Activated CD8-positive, alpha-beta memory T cell treated with anti-CD3 and anti-CD28 coated beads, Interleukin-2, amount 50 U/mL, for 4 hours (primary cell): ENCODE results near the gene ALDH3B2.
"Not testable (repeated sequence)": the region's sequence is repeated elsewhere in the genome, so short reads cannot be mapped to it uniquely, and the experiment has no call there.

Experiments
- DNase-seq: peaks from one replicate; pipeline ENCODE4 v3.0.0-alpha.2; 2020

Gene ALDH3B2

DNA sequence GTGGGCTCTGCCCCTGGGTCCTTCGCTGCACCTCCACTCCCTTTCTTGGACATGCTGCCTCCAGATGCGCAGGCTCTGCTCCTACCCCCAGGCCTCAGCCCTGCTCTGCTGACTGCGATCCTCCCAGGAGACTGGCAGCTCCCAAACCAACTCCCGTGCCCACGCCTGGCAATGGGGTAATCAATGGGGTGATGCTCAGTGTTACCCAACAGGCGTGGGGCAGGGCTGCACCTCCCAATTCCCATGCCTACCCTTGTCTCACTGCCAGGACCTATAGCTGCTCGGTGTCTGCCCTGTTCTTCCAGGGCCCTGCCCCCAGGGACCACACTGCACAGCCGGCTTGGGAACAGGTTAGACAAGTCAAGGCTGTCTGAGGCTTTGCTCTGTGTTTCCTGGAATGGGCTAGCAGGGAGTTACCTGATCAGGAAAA lies at the start of gene ALDH3B2:
Gene ALDH3B2 (minus strand): TSS at position 182 of the 430 bp plus-strand sequence. CDS start 7,688 bp downstream, outside the sequence.
- no peak for DNase-seq

GRCh38 chr11:67723036-67723435 lies 48.6 kb upstream of the ALDH3B2 start:
- not testable (repeated sequence) for DNase-seq

DNA sequence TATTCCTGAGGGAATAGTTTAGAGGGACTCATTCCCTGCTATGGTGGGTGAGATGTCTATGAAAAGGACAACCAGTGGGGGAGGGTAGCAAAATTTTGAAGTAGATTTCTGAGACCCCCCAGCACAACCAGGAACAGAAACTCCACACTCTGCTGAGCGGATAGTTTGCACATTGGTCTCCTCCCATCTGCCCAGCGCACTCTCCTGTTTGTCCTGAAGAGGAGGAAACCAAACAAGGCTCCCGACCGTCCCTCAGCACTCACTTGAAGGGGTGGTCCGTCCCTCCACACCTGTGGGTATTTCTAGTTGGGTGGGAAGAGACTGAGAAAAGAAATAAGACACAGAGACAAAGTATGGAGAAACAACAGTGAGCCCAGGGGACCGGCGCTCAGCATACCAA lies 41.8 kb upstream of the ALDH3B2 start:
- not testable (repeated sequence) for DNase-seq

DNA sequence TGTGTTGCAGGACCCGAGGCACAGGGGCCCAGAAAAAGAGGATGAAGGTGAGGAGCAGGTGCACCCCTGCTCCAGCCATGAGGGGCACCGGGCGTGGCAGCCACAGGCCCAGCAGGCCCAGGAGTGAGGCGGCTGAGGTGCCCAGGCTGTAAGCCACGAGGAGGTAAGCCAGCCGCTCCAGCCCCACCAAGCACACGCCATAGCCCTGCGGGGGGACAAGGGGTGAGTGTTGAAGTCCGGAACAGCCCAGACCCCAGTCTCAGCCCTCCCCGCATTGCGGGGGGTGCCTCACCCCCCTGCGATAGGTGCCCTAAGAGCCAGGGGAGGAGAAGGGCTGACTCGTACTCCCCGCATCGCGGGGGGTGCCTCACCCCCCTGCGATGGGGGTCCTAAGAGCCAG lies 41.4 kb upstream of the ALDH3B2 start:
- not testable (repeated sequence) for DNase-seq

- DNase-seq = peak; percentile 57
Observed at GRCh38 chr11:67713892-67714509, 39.6 kb upstream of the ALDH3B2 start.

- not testable (repeated sequence) for DNase-seq
Observed at GRCh38 chr11:67711676-67712075, 37.3 kb upstream of the ALDH3B2 start.

- DNase-seq = not testable (repeated sequence)
Observed at GRCh38 chr11:67711212-67711611, 36.8 kb upstream of the ALDH3B2 start.

DNA sequence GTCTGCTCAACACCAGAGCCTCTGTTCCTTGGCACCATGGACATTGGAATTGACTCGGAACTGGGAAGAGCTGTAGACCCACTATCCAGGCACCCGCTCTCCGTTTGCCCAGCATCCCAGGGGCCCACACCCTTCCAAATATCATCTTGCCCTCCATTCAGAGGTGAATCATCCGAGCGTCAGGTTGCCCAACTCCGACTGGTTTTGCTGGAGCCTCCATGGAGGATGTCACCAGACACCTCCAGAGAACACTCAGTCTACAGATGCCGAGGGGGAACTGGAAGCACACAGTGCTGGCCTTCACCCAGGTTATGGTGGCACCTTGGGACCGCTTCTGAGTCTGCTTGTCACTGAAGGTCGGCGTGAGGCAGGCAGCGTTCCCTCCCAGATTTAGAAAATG lies 35.4 kb upstream of the ALDH3B2 start:
- DNase-seq = not testable (repeated sequence)

GRCh38 chr11:67705264-67705663 lies 30.8 kb upstream of the ALDH3B2 start:
- no peak for DNase-seq

- DNase-seq = no peak
Observed at GRCh38 chr11:67704524-67704923, 30.1 kb upstream of the ALDH3B2 start.

- not testable (repeated sequence) for DNase-seq
Observed at GRCh38 chr11:67703709-67704108, 29.3 kb upstream of the ALDH3B2 start.

GRCh38 chr11:67700548-67701262 lies 26.3 kb upstream of the ALDH3B2 start:
- no peak for DNase-seq

DNA sequence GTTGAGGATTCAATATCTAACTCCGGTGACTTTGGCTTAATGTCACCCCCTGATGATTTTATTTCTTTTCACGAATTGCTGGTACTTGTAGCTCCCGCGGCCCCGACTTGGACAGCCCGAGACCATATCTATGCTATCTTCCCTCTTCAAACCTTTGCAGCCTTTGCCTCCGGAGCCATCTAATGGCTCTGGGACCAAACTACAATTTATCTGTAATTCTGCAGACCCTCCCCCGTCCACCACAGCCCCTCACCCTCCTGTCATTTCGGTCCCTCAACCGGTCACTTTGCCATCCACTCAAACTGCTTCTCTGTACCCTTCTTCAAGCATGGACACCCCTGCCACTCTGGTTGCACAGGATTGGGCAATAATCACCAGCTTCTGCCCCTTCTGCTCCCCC lies 25.7 kb upstream of the ALDH3B2 start:
- no peak for DNase-seq

DNA sequence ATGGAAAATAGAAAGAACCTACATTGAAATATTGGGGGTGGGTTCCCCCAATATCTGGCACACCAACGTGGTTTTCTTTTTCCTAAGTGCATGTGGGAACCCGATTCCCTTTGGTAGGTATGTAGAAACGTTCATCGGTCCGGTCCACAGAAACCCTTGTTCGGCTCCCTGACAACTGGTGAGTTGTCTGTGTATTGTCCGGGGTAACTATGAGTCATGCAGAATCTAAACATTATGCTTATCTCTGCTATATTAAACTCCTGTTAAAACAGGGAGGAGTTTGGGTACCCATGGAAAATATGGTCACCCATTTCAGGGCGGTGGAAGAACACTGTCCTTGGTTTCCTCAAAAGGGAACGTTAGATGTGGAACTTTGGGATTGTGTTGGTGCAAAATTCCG lies 25.1 kb upstream of the ALDH3B2 start:
- DNase-seq = no peak

DNA sequence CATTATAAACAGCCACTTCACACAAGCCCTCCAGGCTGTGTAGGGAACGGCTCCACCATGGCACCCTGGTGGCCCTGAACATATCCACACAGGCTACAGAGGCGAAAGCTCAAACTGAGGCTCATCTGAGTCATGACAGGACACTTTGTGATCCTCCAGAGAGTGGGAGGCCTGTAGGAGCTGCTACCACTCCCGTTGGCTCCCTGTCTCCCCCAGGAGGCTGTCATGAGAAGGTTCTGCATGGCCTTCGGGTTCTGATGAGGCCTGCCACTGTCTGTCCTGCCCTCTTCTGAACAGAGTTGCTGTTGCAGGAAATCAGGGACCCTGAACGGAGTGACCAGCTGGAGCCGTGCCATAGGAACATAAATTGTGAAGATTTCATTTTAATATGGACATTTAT lies 23.8 kb upstream of the ALDH3B2 start:
- no peak for DNase-seq

DNA sequence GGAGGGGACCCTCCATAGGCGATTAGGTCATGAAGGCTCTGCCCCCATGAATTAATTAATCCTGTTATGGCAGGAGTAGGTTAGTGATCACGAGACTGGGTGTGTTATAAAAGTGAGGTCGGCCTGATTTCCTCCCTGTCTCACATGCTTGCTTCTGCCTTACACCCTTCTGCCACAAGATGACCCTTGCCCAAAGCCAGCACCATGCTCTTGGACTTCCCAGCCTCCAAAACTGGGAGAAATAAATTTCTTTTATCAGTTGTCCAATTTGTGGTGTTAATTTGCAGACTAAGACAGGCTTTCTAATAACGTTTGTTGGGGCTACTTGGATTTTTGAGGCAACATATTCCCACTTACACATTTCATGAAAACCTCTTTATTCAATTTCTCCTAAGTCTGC lies 23.4 kb upstream of the ALDH3B2 start:
- DNase-seq = no peak

- DNase-seq = no peak
Observed at GRCh38 chr11:67696998-67697397, 22.6 kb upstream of the ALDH3B2 start.

DNA sequence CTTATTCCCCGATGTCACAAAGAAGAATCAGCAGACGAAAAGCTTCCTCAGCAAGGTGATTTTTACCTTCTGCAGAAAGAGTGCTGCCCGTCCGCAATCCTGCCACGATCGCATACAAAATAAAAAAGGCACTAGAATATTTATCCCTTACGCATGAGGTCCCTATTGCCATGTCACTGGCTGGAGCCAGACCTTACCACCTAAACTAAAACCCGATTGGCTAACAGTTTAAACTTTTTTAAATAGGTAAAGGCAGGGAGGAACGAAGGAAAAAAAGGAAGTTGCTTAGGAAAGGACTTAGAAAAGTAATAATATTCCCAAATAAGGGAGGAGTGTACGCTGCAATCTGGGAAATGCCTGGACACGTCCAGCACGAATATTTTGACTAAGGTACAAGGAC lies 21.2 kb upstream of the ALDH3B2 start:
- DNase-seq = no peak

DNA sequence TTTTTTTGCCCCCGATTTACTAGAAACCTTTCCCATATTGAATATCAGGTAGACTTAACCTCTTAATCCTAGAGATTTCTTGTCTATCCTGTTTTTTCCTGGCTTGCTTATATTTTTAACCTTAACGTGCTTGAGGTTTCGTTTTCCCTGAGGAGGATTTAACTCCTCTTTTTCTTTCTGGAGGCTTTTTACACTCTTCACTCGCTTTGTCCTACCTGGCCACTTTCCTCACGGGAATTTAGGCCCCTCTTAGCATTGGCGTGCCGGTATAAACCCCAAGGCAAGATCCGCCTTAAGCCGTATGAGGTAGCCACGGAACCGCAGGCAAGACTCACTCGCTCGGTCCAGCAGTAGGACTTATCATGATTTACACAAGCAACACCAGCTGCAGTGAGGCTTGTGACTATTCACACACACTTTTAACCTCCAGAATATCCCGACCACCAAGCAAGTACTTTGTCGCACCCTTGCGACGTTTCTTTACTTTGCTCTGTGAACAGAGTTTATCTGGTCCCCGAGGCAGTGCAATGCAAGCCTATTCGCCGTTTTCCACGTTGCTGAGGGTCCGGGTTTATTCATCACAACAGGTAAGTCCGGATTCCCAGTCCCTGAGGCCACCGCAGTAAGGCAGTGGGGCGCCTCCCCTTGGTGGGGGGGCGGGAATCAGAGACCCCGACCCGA lies 20.6 kb upstream of the ALDH3B2 start:
- no peak for DNase-seq

DNA sequence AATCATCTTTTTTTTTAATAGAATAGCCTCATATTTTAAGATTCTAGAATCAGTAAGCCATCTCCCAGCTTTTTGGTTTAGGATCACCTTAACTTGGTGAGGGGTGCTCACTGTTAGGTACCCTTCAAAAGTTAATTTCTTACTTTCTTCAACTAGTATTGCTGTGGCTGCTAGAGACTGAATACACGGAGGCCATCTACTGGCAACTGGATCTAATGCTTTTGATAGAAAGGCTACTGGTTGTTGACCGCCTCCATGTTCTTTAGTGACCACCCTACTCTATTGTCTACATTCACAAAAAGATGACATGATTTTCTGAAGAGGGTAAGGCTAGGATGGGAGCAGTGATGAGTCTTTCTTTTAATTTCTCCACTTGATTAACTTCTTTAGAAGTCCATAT lies 16.7 kb upstream of the ALDH3B2 start:
- DNase-seq = no peak

GRCh38 chr11:67689178-67689577 lies 14.8 kb upstream of the ALDH3B2 start:
- DNase-seq = no peak

DNA sequence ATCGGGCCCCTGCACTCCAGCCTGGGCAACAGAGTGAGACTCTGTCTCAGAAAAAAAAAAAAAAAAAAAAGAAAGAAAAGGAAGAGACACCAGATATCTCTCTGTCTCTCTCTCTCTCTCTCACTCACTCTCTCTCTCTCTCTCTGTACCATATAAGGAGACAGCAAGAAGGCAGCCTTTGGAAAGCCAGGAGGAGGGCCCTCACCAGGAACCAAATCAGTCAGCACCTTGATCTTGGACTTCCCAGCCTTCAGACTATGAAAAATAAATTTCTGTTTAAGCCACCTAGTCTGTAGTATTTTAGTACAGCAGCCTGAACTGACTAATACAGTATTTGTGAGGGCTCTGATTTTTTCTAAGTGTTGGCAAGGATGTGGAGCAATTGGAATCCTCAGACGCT lies 13.6 kb upstream of the ALDH3B2 start:
- DNase-seq = no peak

GRCh38 chr11:67685641-67686332 lies 11.4 kb upstream of the ALDH3B2 start:
- DNase-seq = not testable (repeated sequence)
